Measurements from ENCODE around the gene GPR18.
A peak's percentile ranks its signal among the peaks of the same experiment; 100 is the strongest.

Gene GPR18

DNA sequence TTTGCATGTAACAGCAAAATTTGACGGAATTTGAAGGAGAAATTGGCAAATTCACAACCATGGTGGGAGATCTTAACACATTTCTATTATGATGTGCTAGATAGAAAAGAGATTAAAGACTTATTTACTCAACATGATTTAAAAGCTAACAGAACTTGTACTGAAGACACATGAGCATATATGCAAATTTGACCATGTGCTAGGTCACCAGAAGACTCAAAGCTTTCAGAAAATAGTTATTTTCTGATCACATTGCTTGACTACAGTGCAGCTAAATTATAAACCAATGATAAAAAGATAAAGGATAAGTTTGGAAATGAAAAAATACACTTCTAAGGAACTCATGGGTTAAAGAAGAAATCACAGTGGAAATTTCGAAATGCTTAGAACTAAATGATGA, 39.9 kb upstream of the GPR18 start:
- peaks cover 55% of the 10 kb centered on the region for H3K4me1 Mint-ChIP-seq (ENCODE audit: low read depth)
- H3K4me3 Mint-ChIP-seq = peak overlapping the region; percentile 62
- no peaks in the 10 kb centered on the region for H3K27me3 Mint-ChIP-seq (ENCODE audit: low read depth)
- H3K27ac Mint-ChIP-seq = peak overlapping the region; percentile 83
- H3K36me3 Mint-ChIP-seq (ENCODE audit: low read depth) = peaks cover 29% of the 10 kb centered on the region
- H3K9me3 Mint-ChIP-seq = no peaks in the 10 kb centered on the region

DNA sequence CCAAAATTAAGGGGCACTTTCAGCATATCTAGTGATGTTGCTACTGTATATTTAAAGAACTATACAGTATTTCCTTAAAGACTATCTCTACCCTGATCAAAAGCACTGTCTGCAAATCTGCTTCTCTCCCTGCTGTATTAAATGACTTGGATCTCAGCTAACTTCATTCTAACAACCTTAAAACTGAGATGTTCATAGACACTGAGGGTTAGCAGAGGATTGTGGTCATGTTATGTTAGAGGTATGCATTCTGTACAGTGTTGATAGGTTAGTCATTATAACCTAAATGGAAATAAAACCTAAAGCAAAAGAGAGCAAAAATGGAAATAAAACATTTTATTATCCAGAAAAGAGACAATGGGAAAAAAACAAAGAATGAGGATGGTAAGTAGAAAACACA, 39.2 kb upstream of the GPR18 start:
- H3K9me3 Mint-ChIP-seq = no peaks in the 10 kb centered on the region
- peaks cover 51% of the 10 kb centered on the region for H3K4me1 Mint-ChIP-seq (ENCODE audit: low read depth)
- peak overlapping the region; percentile 62 for H3K4me3 Mint-ChIP-seq
- peak overlapping the region; percentile 83 for H3K27ac Mint-ChIP-seq
- peaks cover 33% of the 10 kb centered on the region for H3K36me3 Mint-ChIP-seq (ENCODE audit: low read depth)
- H3K27me3 Mint-ChIP-seq (ENCODE audit: low read depth) = no peaks in the 10 kb centered on the region

DNA sequence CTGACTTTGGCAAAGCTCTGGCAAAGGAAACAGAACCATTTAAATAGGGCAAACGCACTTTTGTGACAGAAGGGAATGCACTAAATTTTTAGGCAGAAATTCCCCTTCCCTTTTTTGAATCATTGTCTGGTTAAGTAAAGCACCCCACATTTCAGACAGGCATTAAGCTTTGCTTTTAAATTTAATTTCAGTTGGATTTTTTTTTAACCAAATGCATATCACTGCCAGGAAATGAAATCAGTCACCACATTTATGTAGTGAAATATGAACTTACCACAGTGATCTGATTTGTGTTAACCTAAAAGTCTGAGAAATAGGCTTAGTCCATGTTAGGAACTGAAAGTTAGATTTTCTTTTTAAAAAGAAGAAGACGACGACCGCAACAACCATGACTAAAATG, 38.2 kb upstream of the GPR18 start:
- Mint-ChIP-seq H3K36me3 (ENCODE audit: low read depth) (peaks cover 32% of the 10 kb centered on the region), H3K27me3 (ENCODE audit: low read depth) (no peaks in the 10 kb centered on the region), H3K9me3 (no peaks in the 10 kb centered on the region), H3K4me1 (ENCODE audit: low read depth) (peaks cover 44% of the 10 kb centered on the region), H3K27ac (peak overlapping the region; percentile 80), H3K4me3 (peak overlapping the region; percentile 67)

DNA sequence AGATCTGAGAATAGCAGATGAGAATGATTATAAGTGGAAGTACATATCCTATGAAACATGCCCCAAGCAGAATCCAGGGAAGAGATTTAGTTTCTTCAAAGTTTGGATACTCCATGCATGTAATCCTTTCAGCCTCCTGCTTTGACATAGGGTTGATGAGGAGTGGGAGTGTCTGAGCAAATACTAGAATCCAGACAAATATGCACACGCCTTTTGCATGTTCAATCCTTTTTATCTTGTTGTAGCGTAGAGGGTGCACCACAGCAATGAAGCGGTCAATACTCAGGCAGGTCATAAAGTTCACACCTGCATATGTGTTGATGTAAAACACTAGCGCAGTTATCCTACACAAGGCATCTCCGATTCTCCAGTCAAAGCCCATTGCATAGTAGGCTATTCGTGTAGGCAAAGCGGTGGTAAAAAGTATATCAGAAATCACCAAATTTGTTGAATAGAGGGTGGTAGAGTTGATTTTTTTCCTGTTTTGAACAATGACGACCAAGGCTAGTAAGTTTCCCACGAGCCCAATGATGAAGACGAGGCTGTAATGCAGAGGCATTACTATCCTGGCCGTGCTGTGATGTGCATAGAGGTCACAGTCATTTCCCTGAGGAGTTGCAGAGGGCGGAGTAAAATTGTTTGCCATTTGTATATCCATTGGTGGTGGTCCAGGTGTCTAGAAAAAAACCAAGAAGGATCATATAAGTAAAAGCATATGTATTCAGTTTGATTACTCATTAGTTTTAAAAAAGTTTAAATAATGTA, 37.5 kb upstream of the GPR18 start:
- Mint-ChIP-seq H3K4me3 (peak overlapping the region; percentile 59), H3K27me3 (ENCODE audit: low read depth) (no peaks in the 10 kb centered on the region), H3K36me3 (ENCODE audit: low read depth) (peaks cover 32% of the 10 kb centered on the region), H3K27ac (peak overlapping the region; percentile 71), H3K4me1 (ENCODE audit: low read depth) (peaks cover 47% of the 10 kb centered on the region), H3K9me3 (no peaks in the 10 kb centered on the region)

DNA sequence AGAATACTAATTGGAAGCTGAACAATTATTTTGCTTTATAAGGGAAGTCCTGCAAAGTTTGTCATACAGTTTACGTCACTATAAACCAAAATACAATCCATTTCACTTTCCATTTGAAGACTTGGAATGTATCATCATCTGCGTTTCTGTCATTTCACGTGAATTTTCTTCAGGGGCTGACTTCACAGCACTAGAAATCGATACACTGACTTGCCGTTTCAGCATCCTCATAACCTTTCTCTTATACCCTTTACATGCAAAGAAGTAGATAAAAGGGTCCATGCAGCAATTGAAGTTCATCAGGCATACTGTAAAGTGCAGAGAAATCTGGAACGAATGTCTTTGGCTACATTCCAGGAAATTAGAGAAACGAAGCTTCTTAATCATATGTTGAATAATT, 36.8 kb upstream of the GPR18 start:
- peaks cover 53% of the 10 kb centered on the region for H3K4me1 Mint-ChIP-seq (ENCODE audit: low read depth)
- H3K27ac Mint-ChIP-seq = peak overlapping the region; percentile 71
- no peaks in the 10 kb centered on the region for H3K9me3 Mint-ChIP-seq
- peak overlapping the region; percentile 36 for H3K4me3 Mint-ChIP-seq
- no peaks in the 10 kb centered on the region for H3K27me3 Mint-ChIP-seq (ENCODE audit: low read depth)
- peaks cover 35% of the 10 kb centered on the region for H3K36me3 Mint-ChIP-seq (ENCODE audit: low read depth)

DNA sequence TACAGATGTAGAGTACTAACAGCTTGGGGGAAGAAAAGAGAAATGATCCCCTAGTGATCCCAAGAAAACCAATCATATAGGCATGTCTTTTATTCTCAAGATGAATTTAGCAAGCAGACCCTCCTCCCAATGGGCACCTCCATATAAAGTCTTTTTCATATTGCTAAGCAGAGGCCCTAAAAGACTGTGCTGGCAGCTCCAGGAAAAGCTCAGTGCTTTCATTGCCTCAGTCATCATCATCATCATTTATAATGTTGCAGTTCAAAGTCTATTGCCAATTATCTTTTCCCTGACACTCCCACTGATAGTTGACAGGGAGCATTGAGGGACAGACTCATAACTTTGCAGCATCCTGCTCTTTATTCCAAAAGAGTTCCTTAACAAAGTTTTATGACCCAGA, 36.0 kb upstream of the GPR18 start:
- H3K36me3 Mint-ChIP-seq (ENCODE audit: low read depth) = peaks cover 38% of the 10 kb centered on the region
- H3K4me3 Mint-ChIP-seq = no peak overlapping the region
- no peaks in the 10 kb centered on the region for H3K9me3 Mint-ChIP-seq
- no peak overlapping the region for H3K27ac Mint-ChIP-seq
- no peaks in the 10 kb centered on the region for H3K27me3 Mint-ChIP-seq (ENCODE audit: low read depth)
- H3K4me1 Mint-ChIP-seq (ENCODE audit: low read depth) = peaks cover 55% of the 10 kb centered on the region

DNA sequence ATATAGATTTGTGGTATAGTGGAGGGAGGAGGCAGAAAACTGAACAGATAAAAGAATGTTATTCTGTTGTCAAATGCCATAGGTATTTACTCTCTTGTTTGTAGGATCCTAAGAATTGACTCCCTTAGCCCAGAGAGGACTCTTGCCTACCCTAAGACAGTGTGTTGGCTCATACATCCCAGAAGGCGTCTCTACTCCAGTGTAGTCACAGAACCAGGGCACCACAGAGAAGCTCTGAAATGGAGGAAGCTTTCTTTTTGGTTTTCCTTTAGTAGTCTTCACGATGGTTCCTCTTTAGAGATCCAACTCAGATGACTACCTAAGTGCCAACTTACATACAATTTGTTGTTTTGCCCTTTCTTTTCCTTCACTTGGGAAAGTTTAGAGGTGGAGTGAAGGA, 35.0 kb upstream of the GPR18 start:
- H3K36me3 Mint-ChIP-seq (ENCODE audit: low read depth) = peaks cover 38% of the 10 kb centered on the region
- no peak overlapping the region for H3K4me3 Mint-ChIP-seq

DNA sequence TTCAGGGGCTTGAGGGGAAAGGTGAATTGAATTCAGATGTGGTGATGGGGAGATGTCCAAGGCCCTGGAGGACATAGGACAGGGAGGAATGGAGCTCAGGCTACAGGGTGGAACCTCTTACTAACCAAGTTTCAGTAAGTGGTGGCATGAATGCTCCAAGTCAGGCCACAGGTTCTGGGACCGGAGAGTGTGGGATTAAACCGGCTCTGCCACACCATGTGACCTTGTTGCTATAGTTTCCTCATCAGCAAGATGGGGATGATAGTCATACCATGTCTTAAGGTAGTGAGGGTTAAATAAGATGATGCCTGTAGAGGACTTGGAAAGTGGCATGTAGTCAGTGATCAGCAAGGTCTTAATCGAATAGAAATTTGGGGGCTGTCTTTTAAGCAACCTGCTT, 32.7 kb upstream of the GPR18 start:
- peaks cover 37% of the 10 kb centered on the region for H3K36me3 Mint-ChIP-seq (ENCODE audit: low read depth)
- H3K4me1 Mint-ChIP-seq (ENCODE audit: low read depth) = peaks cover 55% of the 10 kb centered on the region
- peak overlapping the region; percentile 15 for H3K27ac Mint-ChIP-seq
- no peaks in the 10 kb centered on the region for H3K9me3 Mint-ChIP-seq
- H3K27me3 Mint-ChIP-seq (ENCODE audit: low read depth) = no peaks in the 10 kb centered on the region
- H3K4me3 Mint-ChIP-seq = no peak overlapping the region

More for the DNA sequence above, 35.0 kb upstream of the GPR18 start:
- H3K27ac Mint-ChIP-seq = no peak overlapping the region
- peaks cover 60% of the 10 kb centered on the region for H3K4me1 Mint-ChIP-seq (ENCODE audit: low read depth)
- no peaks in the 10 kb centered on the region for H3K27me3 Mint-ChIP-seq (ENCODE audit: low read depth)
- H3K9me3 Mint-ChIP-seq = no peaks in the 10 kb centered on the region

DNA sequence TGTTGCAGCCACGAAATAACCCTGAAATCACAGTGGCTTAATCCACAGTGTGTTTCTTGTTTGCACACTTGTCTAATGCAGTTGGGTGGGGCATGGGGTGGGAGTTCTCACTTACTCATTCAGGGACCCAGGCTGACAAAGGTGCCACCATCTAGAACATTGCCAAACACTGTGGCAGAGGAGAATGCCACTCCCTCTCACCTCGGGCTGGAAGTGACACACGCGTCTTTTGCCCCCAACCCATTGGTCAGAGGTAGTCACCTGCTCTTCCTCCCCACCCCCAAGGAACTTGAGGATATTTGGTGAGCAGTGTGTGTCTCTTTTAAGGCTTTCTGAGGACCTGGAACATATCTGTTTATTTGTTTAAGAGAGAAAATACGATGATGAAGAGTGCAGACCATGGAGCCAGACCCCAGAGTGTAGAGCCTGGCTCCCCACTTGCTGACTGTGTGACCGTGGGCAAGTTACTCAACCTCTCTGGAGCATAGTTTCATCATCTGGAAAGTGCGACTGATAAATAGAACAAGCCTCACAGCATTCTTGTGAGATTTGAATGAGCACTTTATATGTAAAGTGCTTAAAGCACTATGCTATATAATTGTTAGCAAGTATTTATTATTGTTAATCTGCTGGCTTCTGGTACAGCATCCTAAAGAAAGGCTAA, 31.6 kb upstream of the GPR18 start:
- Mint-ChIP-seq H3K36me3 (ENCODE audit: low read depth) (peaks cover 31% of the 10 kb centered on the region), H3K4me1 (ENCODE audit: low read depth) (peaks cover 46% of the 10 kb centered on the region)

DNA sequence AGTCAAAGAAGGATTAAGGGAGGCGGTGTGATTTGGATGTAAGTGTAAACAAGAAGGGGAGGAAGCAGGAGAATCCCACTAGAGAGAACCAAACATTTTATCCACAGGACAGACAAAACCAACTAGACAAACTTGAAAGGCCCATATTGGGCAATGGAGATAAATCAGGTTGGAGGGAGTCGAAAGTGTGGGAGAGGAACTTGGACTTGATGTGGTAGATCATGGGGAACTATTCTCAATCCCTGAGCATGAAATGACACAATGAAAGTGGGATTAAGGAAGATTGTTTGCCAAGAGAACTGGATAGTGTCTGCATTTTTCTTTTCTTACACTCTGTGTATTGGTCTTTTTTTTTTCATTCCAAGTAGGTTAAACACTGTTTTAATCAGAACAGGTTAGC, 31.1 kb upstream of the GPR18 start:
- peak overlapping the region; percentile 8 for H3K27ac Mint-ChIP-seq
- H3K36me3 Mint-ChIP-seq (ENCODE audit: low read depth) = peaks cover 33% of the 10 kb centered on the region
- H3K4me1 Mint-ChIP-seq (ENCODE audit: low read depth) = peaks cover 45% of the 10 kb centered on the region
- no peaks in the 10 kb centered on the region for H3K9me3 Mint-ChIP-seq
- H3K27me3 Mint-ChIP-seq (ENCODE audit: low read depth) = no peaks in the 10 kb centered on the region
- H3K4me3 Mint-ChIP-seq = no peak overlapping the region

More for the DNA sequence above, 31.6 kb upstream of the GPR18 start:
- Mint-ChIP-seq H3K27me3 (ENCODE audit: low read depth) (no peaks in the 10 kb centered on the region), H3K4me3 (no peak overlapping the region), H3K27ac (peak overlapping the region; percentile 32), H3K9me3 (no peaks in the 10 kb centered on the region)

DNA sequence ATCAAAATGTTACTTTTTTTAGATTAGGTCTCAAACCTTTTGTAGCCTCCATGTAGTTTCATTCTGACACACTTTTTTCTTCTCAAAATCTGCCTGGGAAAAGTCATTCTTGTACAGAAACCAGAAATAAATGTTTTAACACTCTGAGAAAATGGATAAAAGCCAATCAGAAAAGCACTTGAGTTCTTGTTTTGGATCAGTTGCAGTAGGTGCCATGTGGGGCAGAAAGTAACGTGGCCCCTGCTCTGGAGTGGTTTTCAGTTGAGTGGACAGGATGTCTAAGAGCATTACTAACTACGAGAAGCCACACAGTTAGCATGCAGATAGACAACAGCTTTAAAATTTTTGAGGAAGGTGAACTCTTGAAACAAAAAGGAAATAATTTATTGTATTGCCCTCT, 29.9 kb upstream of the GPR18 start:
- Mint-ChIP-seq H3K4me1 (ENCODE audit: low read depth) (peaks cover 41% of the 10 kb centered on the region), H3K36me3 (ENCODE audit: low read depth) (peaks cover 23% of the 10 kb centered on the region), H3K27me3 (ENCODE audit: low read depth) (no peaks in the 10 kb centered on the region), H3K9me3 (no peaks in the 10 kb centered on the region), H3K27ac (peak overlapping the region; percentile 60), H3K4me3 (peak overlapping the region; percentile 24)

DNA sequence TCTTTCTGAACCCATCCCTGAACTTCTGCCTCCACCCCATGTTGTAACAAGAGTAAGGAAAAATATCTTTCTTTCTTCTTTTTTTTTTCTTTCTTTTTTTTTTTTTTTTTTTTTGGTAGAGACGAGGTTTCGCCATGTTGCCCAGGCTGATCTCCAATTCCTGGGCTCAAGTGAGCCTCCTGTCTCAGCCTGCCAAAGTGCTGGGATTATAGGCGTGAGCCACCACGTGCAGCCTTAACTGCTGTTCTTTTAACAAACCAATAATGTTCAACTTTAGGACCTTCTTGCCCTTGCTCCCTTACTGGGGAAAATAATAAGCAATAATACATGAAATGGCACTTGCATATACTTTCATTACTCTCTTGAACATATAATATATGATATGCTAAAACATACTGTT, 29.4 kb upstream of the GPR18 start:
- H3K36me3 Mint-ChIP-seq (ENCODE audit: low read depth) = peaks cover 19% of the 10 kb centered on the region
- H3K4me1 Mint-ChIP-seq (ENCODE audit: low read depth) = peaks cover 43% of the 10 kb centered on the region
- H3K4me3 Mint-ChIP-seq = no peak overlapping the region
- no peaks in the 10 kb centered on the region for H3K27me3 Mint-ChIP-seq (ENCODE audit: low read depth)
- H3K9me3 Mint-ChIP-seq = no peaks in the 10 kb centered on the region
- H3K27ac Mint-ChIP-seq = peak overlapping the region; percentile 76

DNA sequence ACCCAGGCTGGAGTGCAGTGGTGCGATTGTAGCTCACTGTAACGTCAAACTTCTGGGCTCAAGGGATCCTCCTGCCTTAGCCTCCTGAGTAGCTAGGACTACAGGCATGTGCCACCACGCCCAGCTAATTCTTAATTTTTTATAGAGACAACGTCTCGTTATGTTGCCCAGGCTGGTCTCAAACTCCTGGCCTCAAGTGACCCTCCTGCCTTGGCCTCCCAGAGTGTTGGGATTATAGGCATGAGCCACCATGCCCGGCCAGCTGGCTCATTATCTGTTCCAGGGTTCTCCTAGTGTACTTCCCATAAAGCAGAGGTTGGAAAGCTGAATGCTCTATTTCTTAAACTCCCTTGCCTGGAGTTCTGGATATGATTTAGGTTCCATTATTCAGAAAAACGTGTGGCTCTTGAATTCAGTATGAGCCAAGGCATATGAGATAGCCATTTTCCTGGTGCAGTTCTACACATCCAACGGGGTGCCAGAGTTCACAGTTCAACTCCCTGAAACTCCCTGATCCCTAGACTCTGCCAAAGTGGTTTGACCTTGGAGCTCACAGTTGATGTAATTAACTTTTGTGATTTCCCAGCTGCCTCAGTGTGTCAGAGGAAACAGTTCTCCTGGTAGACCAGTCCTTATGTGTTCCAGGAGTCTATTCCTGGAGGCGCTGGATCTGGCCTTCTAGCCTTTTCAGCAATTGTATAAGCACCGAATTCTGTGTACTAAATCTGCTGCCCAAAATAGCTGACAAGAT, 27.4 kb upstream of the GPR18 start:
- H3K27ac Mint-ChIP-seq = no peak overlapping the region
- peaks cover 22% of the 10 kb centered on the region for H3K36me3 Mint-ChIP-seq (ENCODE audit: low read depth)
- H3K27me3 Mint-ChIP-seq (ENCODE audit: low read depth) = no peaks in the 10 kb centered on the region
- no peaks in the 10 kb centered on the region for H3K9me3 Mint-ChIP-seq
- peaks cover 53% of the 10 kb centered on the region for H3K4me1 Mint-ChIP-seq (ENCODE audit: low read depth)
- no peak overlapping the region for H3K4me3 Mint-ChIP-seq

DNA sequence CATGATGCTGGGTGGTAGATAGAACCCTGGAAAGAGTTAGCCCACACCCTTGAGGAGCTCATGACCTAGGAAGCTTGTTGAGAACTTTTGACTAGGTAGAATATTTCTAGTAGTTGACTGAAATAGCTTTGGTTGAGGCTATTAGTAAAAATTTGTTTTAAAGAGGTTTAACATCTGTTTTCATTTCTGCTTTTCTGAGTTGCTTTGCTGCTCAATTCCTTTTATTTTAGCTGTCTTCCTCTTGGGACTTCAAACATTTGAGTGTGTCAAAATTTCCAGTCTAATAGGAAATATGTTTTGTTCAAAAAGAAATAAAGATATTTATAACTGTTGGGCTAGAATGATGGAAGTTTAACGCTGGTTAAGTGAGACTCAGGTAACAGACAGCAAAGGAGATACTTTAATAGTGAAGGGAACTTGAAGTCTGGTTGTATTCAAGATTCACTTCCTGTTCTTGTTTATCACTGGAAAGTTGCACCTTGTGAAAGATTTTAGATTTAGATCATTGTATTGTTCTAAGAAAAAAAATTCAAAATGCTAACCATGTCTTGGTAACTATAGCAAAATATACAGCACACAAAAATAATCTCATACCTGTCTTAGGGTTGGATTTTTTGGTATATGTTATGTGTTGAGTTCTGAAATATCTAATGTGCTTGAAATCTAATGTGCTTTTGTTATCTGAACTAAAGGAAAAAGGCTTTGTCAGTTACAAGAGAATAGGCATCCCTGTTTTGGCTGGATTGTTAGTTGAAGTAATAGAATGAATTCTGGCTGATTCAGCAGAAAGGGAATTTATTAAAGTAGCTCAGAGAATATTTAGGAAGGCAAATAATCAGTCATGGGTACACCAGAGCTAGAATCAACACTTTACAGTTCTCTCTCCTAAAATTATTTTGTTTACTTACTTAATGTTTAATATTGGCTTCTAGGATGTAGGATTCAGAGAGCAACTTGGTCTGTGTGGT, 24.4 kb upstream of the GPR18 start:
- Mint-ChIP-seq H3K36me3 (ENCODE audit: low read depth) (peaks cover 28% of the 10 kb centered on the region), H3K4me1 (ENCODE audit: low read depth) (peaks cover 48% of the 10 kb centered on the region), H3K27ac (peak overlapping the region; percentile 47), H3K27me3 (ENCODE audit: low read depth) (no peaks in the 10 kb centered on the region), H3K9me3 (no peaks in the 10 kb centered on the region), H3K4me3 (peak overlapping the region; percentile 29)
